NT2/D1 (cell line): ENCODE data around the gene MMP11.

Experiments used
- SUZ12 ChIP-seq: IDR thresholded peaks from 2 replicates; pipeline ENCODE4 v1.6.1; 2011; ENCODE audit not compliant: insufficient read length, insufficient read depth; ENCODE audit errors: extremely low read depth
- YY1 ChIP-seq: IDR thresholded peaks from 2 replicates; pipeline ENCODE4 v1.6.1; 2011; ENCODE audit not compliant: insufficient read length, insufficient read depth
- ZNF274 ChIP-seq: IDR thresholded peaks from 2 replicates; pipeline ENCODE4 v1.6.1; 2011; ENCODE audit warnings: mild to moderate bottlenecking, low read depth, low read length

DNA sequence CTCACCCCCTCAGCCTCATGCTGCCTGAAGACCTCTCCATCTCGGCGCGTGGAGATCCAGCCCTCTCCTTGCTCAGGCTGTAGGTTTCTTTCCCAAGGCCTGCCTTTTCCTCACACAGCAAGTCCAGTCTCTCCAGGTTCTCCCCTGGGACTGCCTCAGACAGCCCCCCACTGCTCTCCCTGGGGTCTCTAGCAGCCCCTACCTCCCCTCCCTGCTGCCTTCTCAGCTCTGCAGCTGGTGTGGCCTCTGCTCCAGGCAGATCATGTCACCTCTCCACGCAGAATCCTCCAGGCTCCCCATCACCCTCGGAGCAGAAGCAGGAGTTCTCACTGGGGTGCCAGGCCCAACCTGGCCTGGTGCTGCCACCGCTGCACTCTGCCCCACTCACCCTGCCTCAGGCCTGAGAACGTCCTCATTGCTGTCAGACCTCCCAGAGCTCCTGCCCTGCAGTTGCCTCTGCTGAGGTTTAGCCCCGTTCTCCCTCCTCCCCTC lies 29.3 kb downstream of the MMP11 start:
- TF ChIP-seq SUZ12 (no peak), YY1 (no peak), ZNF274 (no peak)
